Lung (tissue), 12 donors: ENCODE measurements around the gene TJP1. TPM values are rescaled to one million over a fixed set of nuclear protein-coding genes. Genes with fewer than 3 reads are reported as not detected.

Experiments
- ATAC-seq: fragments of 200-7000 bp; cut with Tn5 transposase; one replicate; pipeline ENCODE4 v1.9.1; 2020; ENCODE audit warnings: moderate number of reproducible peaks; ENCODE audit not compliant: insufficient read depth, low FRiP score
- DNase-seq, 3 donors: peaks; one replicate each; pipeline ENCODE4 v3.0.0-alpha.2; 2013 to 2017
- H3K27ac ChIP-seq, 2 donors: one replicate each; pipeline ENCODE4 v1.5.1; 2013; ENCODE audit warnings: mild to moderate bottlenecking in 2 of 2, moderate library complexity in 2 of 2, control low read depth in 1 of 2, inconsistent platforms in 1 of 2, low read depth in 1 of 2, low read length in 1 of 2
- H3K27me3 ChIP-seq, 3 donors: one replicate each; pipeline ENCODE4 v1.5.1; 2013; ENCODE audit warnings: low read length in 2 of 3; ENCODE audit not compliant: control insufficient read depth in 3 of 3, insufficient read depth in 3 of 3
- H3K36me3 ChIP-seq, 4 donors: one replicate each; pipeline ENCODE4 v1.5.1; 2013; ENCODE audit warnings: low read length in 4 of 4, mild to moderate bottlenecking in 1 of 4, moderate library complexity in 1 of 4; ENCODE audit not compliant: control insufficient read depth in 4 of 4, insufficient read depth in 4 of 4
- H3K4me1 ChIP-seq, 5 donors: one replicate each; pipeline ENCODE4 v1.5.1; 2013; ENCODE audit warnings: low read length in 5 of 5, mild to moderate bottlenecking in 2 of 5, moderate library complexity in 1 of 5; ENCODE audit not compliant: control insufficient read depth in 5 of 5, insufficient read depth in 5 of 5
- H3K4me3 ChIP-seq: one replicate; pipeline ENCODE4 v1.5.1; 2013; ENCODE audit warnings: mild to moderate bottlenecking, control low read depth, moderate library complexity
- H3K9ac ChIP-seq, 2 donors: one replicate each; pipeline ENCODE4 v1.5.1; 2013; ENCODE audit warnings: low read length in 2 of 2, control low read depth in 1 of 2; ENCODE audit not compliant: insufficient read depth in 1 of 2
- H3K9me3 ChIP-seq, 4 donors: one replicate each; pipeline ENCODE4 v1.5.1; 2013; ENCODE audit warnings: low read length in 3 of 4, mild to moderate bottlenecking in 1 of 4, moderate library complexity in 1 of 4; ENCODE audit not compliant: control insufficient read depth in 4 of 4, insufficient read depth in 3 of 4
- WGBS, 2 donors: extraction: QIAGEN DNeasy Blood & Tissue Kit; methylation state at CpG; one replicate each; pipeline ENCODE4 v1.1.7; 2013; 5-methylcytosine and 5-hydroxymethylcytosine counted together
- polyA plus RNA-seq, 2 donors: library from polyadenylated mRNA; stranded (reverse); fragments of 200-250 nt; gene quantifications; one replicate each; pipeline ENCODE4 v1.2.1, GENCODE V29; 2013
- total RNA-seq, 2 donors: library from RNA; depleted of rRNA in 1 of 2; stranded (reverse); fragments of >200 nt in 1 of 2; gene quantifications; one replicate each; pipeline ENCODE4 v1.2.1, GENCODE V29; 2014 to 2021
- TF ChIP-seq, protein P1 (sequence below): IDR thresholded peaks from 2 replicates; pipeline ENCODE4 v1.5.1; 2012; ENCODE audit warnings: mild to moderate bottlenecking; ENCODE audit errors: control extremely low read depth, extremely low read depth
- donor health status: control.
- donor health status: control.
- donor health status: Bipolar disorder and iron deficiency.
- donor health status: healthy.
- donor health status: DM: yes; HTN: yes; CAD: no.

TJP1 gene
- total and polyA plus RNA-seq, 4 donors: 20.6 to 211 (median 53.8) TPM

- ATAC-seq: no peak
- no peaks in the 10 kb centered on the region for H3K36me3 ChIP-seq
- 72 to 73% methylated on average over 3 of the region's 3 CpGs for WGBS, 2 donors
- no peaks in the 10 kb centered on the region for H3K9me3 ChIP-seq
- H3K9ac ChIP-seq: no peak overlapping the region
- no peak overlapping the region for H3K4me3 ChIP-seq
- no peaks in the 10 kb centered on the region for H3K27me3 ChIP-seq
- no peak overlapping the region for H3K27ac ChIP-seq
- H3K4me1 ChIP-seq: peaks cover 0 to 21% (median 10%) of the 10 kb centered on the region in 5 donors
- TF ChIP-seq, protein P1, sequence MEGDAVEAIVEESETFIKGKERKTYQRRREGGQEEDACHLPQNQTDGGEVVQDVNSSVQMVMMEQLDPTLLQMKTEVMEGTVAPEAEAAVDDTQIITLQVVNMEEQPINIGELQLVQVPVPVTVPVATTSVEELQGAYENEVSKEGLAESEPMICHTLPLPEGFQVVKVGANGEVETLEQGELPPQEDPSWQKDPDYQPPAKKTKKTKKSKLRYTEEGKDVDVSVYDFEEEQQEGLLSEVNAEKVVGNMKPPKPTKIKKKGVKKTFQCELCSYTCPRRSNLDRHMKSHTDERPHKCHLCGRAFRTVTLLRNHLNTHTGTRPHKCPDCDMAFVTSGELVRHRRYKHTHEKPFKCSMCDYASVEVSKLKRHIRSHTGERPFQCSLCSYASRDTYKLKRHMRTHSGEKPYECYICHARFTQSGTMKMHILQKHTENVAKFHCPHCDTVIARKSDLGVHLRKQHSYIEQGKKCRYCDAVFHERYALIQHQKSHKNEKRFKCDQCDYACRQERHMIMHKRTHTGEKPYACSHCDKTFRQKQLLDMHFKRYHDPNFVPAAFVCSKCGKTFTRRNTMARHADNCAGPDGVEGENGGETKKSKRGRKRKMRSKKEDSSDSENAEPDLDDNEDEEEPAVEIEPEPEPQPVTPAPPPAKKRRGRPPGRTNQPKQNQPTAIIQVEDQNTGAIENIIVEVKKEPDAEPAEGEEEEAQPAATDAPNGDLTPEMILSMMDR: no peak
- DNase-seq: no peak
Measured at GRCh38 chr15:29867241-29868000, 45.2 kb upstream of the TJP1 start.

DNA sequence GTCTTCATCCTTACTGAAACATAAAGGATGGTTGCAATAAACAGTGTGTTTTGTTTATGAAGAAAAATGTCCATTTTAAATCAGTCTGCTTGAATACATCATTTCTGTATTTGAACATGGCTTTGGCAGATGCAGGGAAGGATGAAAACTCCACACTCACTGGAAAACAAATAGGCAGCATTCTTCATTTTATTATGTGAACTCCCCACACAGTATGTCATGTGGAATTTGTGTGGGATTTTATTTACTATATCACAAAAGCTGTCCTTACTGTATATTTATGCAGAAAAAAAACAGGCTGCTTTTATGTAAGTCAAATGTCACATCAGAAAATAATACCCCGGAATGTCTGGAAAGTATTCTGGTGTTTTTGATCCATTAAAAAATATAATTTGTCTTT, 44.1 kb upstream of the TJP1 start:
- H3K9ac ChIP-seq: no peak overlapping the region

GRCh38 chr15:29864501-29864900, 42.2 kb upstream of the TJP1 start:
- 54 to 61% methylated on average over 4 of the region's 4 CpGs for whole genome bisulfite sequencing, 2 donors
- no peak for DNase-seq
- H3K27ac ChIP-seq: no peak overlapping the region
- H3K9ac ChIP-seq: no peak overlapping the region
- no peak for ATAC-seq
- peaks cover 0 to 15% (median 0%) of the 10 kb centered on the region in 5 donors for H3K4me1 ChIP-seq
- no peaks in the 10 kb centered on the region for H3K27me3 ChIP-seq
- no peak overlapping the region for H3K4me3 ChIP-seq
- no peaks in the 10 kb centered on the region for H3K9me3 ChIP-seq
- TF ChIP-seq, protein P1: no peak
- H3K36me3 ChIP-seq: no peaks in the 10 kb centered on the region

More for the DNA sequence above, 44.1 kb upstream of the TJP1 start:
- 94% methylated on average over 1 of the region's 1 CpG for whole genome bisulfite sequencing, 2 donors
- Histone ChIP-seq H3K36me3 (no peaks in the 10 kb centered on the region), H3K27me3 (no peaks in the 10 kb centered on the region), H3K4me1 (peaks cover 0 to 21% (median 7%) of the 10 kb centered on the region in 5 donors), H3K4me3 (no peak overlapping the region), H3K9me3 (no peaks in the 10 kb centered on the region), H3K27ac (no peak overlapping the region)
- ATAC-seq (no peak), DNase-seq (no peak)
- TF ChIP-seq, protein P1: no peak
